Suprapubic skin (tissue), 4 donors: ENCODE data around the gene ZNF286A. TPM values are rescaled to one million over a fixed set of nuclear protein-coding genes. Genes with fewer than 3 reads are reported as not detected.
A peak's percentile ranks its signal among the peaks of the same experiment; 100 is the strongest.
"Not testable (repeated sequence)": the region's sequence is repeated elsewhere in the genome, so short reads cannot be mapped to it uniquely, and the experiment has no call there.

Source experiments
- DNase-seq, 2 donors: peaks; one replicate each; pipeline ENCODE4 v3.0.0-alpha.2; 2019; ENCODE audit warnings: low spot score in 2 of 2
- H3K27ac ChIP-seq: fragments of 200-600 bp; sonication (generic); one replicate; pipeline ENCODE4 v1.5.1; 2019
- H3K27me3 ChIP-seq: fragments of 200-600 bp; sonication (generic); one replicate; pipeline ENCODE4 v1.5.1; 2019
- H3K36me3 ChIP-seq: fragments of 200-600 bp; sonication (generic); one replicate; pipeline ENCODE4 v1.5.1; 2019
- H3K4me1 ChIP-seq: fragments of 200-600 bp; sonication (generic); one replicate; pipeline ENCODE4 v1.5.1; 2019
- H3K4me3 ChIP-seq: fragments of 200-600 bp; sonication (generic); one replicate; pipeline ENCODE4 v1.5.1; 2019; ENCODE audit warnings: mild to moderate bottlenecking
- H3K9me3 ChIP-seq: fragments of 200-600 bp; sonication (generic); one replicate; pipeline ENCODE4 v1.5.1; 2019
- WGBS: methylation state at CpG from one replicate; pipeline ENCODE4 v1.1.5; 2018; 5-methylcytosine and 5-hydroxymethylcytosine counted together
- total RNA-seq, 4 donors: library from RNA; depleted of rRNA; stranded (reverse); fragments of >200 nt; gene quantifications; one replicate each; pipeline ENCODE4 v1.1.0, GENCODE V29; 2016

The ZNF286A gene
- total RNA-seq, 4 donors from 2014 or later: 12.9 to 22.3 (median 19.4) TPM

DNA sequence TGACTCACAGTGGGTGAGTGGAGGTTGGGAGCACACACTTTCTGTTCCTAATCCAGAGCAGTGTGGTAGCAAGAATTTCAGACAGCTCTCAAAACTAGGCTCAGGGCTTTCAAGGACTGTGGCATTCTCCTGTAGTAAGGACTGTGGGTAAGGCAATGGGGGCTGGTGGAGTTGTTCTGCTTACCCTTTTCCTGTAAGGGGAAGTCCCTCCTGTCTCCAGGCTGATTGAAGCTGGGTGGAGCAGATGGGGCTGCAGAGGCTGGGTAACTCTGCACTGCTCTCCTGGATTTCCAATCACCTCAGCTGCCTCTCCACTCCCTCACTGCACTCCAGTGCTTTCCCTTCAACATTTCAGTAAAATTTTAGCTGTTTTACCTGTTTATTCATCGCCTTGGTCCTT lies 12.1 kb upstream of the ZNF286A start:
- H3K9me3 ChIP-seq, H3K4me3 ChIP-seq, H3K27ac ChIP-seq, DNase-seq, H3K36me3 ChIP-seq, H3K4me1 ChIP-seq, H3K27me3 ChIP-seq: not testable (repeated sequence)
- WGBS: 100% methylated on average over 1 of the region's 1 CpG

DNA sequence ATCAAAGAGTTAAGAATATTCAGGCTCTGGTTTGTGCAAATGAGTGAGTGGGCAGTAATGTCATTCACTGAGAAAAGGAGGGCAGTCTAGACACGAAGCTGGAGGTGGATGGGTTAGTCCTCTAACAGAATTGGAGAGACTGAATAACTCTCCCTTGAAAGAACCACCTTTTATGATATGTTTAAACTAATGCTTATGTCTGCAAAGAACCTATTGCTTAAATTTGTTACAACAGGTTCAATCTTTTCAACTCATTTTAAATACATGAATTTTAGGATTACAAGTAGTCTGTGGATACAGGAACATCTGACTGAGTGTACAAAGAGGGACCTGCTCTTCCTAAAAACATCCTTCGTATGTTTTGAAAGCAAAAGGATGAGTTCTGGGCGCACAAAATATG lies 585 bp upstream of the ZNF286A start:
- not testable (repeated sequence) for H3K4me1 ChIP-seq, H3K27ac ChIP-seq, DNase-seq, H3K27me3 ChIP-seq, H3K36me3 ChIP-seq, H3K9me3 ChIP-seq
- 4% methylated on average over 3 of the region's 3 CpGs for WGBS
- H3K4me3 ChIP-seq: peak overlapping the region; percentile 65

DNA sequence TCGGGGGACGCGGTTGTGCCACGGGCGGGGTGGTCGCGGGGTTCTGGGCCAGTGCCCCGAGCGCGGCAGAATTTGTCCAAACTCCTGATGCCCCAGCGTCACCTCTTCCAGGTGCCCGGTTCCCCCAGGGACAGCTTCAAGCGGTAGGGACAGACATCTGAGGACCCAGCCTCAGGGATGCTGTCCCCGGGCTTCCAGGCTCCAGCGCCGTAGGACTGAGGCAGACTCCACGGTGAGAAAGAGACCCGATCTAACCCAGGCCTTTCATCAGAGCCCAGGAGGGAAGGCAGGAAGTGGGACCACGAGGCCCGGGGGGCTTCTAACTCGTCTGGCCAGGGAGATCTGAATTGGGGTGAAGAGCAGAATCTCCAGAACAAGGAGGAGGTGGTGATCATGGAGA lies 385 bp downstream of the ZNF286A start:
- WGBS: no CpG with 5 or more reads among the region's 21 CpGs
- H3K27ac ChIP-seq, H3K27me3 ChIP-seq, H3K4me1 ChIP-seq, H3K9me3 ChIP-seq, DNase-seq, H3K36me3 ChIP-seq: not testable (repeated sequence)
- peak overlapping the region; percentile 65 for H3K4me3 ChIP-seq

DNA sequence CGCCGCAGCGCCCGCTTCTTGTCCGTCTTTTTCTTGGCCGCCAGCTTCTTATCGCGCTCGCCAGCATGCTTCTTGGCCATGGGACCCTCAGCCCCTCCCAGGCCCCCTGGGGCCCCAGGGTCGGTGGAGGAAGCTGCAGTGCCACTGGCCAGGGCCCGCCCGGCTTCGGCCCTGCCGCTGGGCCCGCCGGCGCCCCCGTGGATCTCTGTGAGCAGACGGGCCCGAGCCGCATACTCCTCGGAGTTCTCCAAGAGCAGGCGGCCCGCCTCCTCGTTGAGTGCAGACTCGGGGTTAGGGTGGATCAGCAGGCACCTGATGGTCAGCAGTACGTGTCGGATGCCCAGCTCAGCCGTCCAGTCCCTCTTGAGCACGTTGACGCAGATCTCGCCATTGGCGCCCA lies 4.7 kb downstream of the ZNF286A start:
- not testable (repeated sequence) for DNase-seq, H3K4me3 ChIP-seq, H3K4me1 ChIP-seq, H3K9me3 ChIP-seq, H3K27me3 ChIP-seq, H3K27ac ChIP-seq
- WGBS: no CpG with 5 or more reads among the region's 33 CpGs
- peaks cover 30% of the 10 kb centered on the region for H3K36me3 ChIP-seq

DNA sequence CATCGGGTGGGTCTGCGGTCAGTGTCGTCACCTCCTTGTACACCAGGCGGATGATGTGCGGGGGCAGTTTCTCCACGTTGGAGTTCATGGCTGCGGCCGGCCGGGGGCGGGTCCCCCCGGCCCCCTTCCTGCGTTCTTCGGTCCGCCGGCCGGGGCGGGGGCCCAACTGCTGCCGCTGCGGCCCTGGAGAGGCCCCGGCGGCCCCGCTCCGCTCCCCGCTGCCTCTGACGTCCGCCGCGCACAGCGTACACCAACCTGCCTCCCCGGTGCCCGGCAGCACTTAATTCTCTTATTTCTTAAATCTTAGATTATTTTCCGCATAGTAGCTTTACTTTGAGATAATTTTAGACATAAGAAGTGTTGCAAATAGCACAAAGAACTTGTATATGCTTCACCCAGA lies 5.3 kb downstream of the ZNF286A start:
- H3K4me3 ChIP-seq, DNase-seq, H3K4me1 ChIP-seq, H3K27me3 ChIP-seq, H3K27ac ChIP-seq, H3K9me3 ChIP-seq: not testable (repeated sequence)
- WGBS: 97% methylated on average over 32 of the region's 32 CpGs
- H3K36me3 ChIP-seq: peaks cover 32% of the 10 kb centered on the region

DNA sequence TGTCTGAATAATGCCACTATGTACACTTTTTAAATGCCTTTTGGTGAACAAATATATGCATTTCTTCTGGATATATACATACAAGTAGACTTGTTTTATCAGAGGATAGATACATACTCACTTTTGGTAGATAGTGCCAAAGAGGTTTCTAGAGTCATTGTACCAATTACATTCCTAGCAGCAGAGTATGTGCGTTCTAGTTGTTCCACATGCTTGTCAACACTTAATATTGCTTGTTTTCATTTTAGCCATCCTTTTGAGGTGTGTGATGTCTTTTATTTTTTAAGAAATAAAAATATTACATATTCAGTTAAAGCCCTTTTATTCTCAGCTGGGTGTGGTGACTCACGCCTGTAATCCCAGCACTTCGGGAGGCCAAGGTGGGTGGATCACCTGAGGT lies 9.3 kb downstream of the ZNF286A start:
- WGBS: 67% methylated on average over 3 of the region's 3 CpGs
- H3K4me3 ChIP-seq, DNase-seq, H3K9me3 ChIP-seq, H3K4me1 ChIP-seq, H3K27me3 ChIP-seq, H3K27ac ChIP-seq: not testable (repeated sequence)
- H3K36me3 ChIP-seq: peaks cover 37% of the 10 kb centered on the region

DNA sequence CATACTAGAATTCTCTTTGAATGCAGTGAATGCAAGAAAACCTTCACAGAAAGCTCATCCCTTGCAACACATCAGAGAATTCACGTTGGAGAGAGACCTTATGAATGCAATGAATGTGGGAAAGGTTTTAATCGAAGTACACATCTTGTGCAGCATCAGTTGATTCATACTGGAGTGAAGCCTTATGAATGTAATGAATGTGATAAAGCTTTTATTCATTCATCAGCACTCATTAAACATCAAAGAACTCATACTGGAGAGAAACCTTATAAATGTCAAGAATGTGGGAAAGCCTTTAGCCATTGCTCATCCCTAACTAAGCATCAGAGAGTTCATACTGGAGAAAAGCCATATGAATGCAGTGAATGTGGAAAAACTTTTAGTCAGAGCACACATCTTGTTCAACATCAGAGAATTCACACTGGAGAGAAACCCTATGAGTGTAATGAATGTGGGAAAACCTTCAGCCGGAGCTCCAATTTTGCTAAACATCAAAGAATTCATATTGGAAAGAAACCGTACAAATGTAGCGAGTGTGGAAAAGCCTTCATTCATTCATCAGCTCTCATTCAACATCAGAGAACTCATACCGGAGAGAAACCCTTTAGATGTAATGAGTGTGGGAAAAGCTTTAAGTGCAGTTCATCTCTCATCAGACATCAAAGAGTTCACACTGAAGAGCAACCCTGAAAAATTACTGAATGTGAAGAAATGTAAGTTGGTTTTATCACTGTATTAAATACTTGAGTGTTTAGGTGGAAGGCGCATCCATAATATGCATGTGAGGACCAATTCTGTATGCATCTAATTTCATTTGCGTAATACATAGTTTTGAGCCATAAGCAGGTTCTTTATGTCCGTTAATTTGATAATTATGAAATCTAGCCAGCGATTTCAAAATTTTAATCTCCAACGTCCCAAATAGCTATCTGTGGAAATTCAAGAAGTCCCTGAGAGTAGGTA lies 17.3 kb downstream of the ZNF286A start:
- DNase-seq, H3K36me3 ChIP-seq, H3K4me3 ChIP-seq, H3K9me3 ChIP-seq, H3K4me1 ChIP-seq, H3K27ac ChIP-seq, H3K27me3 ChIP-seq: not testable (repeated sequence)
- 98% methylated on average over 11 of the region's 11 CpGs for WGBS

DNA sequence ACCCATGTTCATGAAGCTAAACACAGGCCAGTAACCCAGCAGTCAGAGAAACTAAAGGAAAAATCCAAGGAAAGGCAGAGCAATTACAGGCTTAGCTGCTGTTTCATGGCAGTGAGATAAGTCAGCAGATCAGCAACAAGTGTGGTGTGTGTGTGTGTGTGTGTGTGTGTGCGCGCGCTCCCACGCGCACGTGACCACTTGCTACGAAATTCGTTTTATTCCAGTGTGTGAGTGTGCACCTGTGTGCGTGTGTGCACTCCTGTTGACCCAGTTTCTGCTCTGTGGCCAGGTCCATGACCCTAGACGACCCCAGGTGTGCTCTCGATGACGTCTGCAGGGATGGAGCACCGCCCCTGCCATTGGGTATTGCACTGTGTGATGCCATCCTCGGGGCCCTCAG lies 31.0 kb downstream of the ZNF286A start:
- not testable (repeated sequence) for H3K4me1 ChIP-seq, H3K27ac ChIP-seq, H3K36me3 ChIP-seq, H3K9me3 ChIP-seq, H3K27me3 ChIP-seq, H3K4me3 ChIP-seq, DNase-seq
- 94% methylated on average over 9 of the region's 14 CpGs for whole genome bisulfite sequencing

DNA sequence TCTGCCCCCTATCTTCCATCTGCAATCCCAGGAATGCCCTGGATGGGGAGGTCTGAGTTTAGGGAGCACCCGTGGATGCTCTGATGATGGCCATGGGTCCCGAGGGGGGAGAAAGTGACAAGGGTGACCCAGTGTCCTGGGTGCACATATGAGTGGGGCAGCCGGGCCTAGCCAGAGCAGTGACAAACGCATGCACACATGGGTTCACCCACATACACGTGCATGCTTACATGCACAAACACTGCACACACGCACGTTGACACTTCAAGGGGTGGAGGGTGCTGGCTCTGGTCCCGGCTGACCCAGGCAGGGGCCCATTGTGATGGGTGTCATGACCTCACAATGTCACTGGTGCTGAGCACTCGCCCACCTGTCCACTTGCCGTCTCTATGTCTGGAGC lies 32.3 kb downstream of the ZNF286A start, which contains the start of gene TBC1D26:
Gene TBC1D26 (plus strand): TSS at position 384 of the 400 bp plus-strand sequence. CDS start 3,066 bp downstream, outside the sequence.
- H3K27me3 ChIP-seq, H3K27ac ChIP-seq, H3K9me3 ChIP-seq, DNase-seq, H3K4me1 ChIP-seq, H3K36me3 ChIP-seq, H3K4me3 ChIP-seq: not testable (repeated sequence)
- whole genome bisulfite sequencing: 94% methylated on average over 3 of the region's 10 CpGs

DNA sequence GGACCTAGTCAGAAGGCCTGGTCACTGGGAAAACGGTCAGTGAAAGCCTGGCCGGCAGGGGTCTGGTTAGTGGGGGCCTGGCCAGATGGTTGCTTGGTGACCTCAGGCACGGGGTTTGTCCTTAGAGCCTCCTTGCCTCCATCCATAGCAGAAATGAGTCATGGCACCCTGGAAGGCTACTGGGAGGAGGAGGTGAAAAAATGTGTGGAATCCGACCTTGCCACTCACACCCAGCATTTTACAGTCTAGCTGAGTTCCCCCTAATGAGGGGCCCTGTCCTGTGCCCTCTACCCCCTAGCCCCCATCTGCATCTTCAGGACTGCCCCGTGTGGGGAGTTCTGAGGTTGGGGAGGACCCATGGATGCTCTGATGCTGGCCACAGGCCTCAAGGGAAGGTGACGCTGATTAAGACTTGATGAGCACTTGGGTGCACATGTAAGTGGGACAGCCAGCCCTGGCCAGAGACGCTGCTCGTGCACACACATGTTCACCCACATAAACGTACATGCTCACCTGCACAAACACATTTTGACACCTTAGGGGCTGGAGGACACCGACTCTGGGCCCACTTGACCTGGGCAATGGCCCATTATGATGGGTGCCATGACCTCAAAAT lies 33.7 kb downstream of the ZNF286A start:
- H3K27me3 ChIP-seq, DNase-seq, H3K36me3 ChIP-seq, H3K9me3 ChIP-seq, H3K4me1 ChIP-seq, H3K4me3 ChIP-seq, H3K27ac ChIP-seq: not testable (repeated sequence)
- WGBS: 88% methylated on average over 3 of the region's 10 CpGs

DNA sequence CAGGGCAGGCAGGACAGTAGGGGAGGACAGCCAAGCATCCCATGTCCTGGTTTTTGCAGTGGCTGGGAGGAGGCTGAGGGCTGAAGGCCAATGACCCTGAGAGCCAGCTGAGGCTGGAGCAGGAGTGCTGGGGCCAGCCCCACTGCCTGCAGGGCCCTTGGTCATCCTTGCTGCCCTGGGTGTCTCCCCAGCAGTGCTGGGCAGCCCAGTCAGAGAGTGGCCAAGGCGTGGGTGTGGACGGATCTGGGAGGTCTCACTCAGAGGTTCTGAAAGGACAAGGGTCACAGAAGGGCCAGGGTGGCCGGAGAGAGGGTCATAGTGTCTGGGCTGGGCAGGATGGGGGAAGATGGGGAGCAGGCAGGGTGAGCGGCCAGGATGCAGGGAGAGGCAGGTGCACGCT lies 37.0 kb downstream of the ZNF286A start:
- not testable (repeated sequence) for DNase-seq, H3K27ac ChIP-seq, H3K36me3 ChIP-seq, H3K9me3 ChIP-seq, H3K27me3 ChIP-seq, H3K4me1 ChIP-seq, H3K4me3 ChIP-seq
- WGBS: 85% methylated on average over 5 of the region's 5 CpGs
